HG03159 (cell line): ENCODE measurements around the gene GPR62.
"Not testable (repeated sequence)": the region's sequence is repeated elsewhere in the genome, so short reads cannot be mapped to it uniquely, and the experiment has no call there.

Source experiments
- ATAC-seq: cut with Tn5 transposase; IDR thresholded peaks from one replicate; pipeline ENCODE4 v1.9.1; 2021; ENCODE audit warnings: mild to moderate bottlenecking, moderate library complexity; ENCODE audit not compliant: unreplicated experiment

The GPR62 gene

DNA sequence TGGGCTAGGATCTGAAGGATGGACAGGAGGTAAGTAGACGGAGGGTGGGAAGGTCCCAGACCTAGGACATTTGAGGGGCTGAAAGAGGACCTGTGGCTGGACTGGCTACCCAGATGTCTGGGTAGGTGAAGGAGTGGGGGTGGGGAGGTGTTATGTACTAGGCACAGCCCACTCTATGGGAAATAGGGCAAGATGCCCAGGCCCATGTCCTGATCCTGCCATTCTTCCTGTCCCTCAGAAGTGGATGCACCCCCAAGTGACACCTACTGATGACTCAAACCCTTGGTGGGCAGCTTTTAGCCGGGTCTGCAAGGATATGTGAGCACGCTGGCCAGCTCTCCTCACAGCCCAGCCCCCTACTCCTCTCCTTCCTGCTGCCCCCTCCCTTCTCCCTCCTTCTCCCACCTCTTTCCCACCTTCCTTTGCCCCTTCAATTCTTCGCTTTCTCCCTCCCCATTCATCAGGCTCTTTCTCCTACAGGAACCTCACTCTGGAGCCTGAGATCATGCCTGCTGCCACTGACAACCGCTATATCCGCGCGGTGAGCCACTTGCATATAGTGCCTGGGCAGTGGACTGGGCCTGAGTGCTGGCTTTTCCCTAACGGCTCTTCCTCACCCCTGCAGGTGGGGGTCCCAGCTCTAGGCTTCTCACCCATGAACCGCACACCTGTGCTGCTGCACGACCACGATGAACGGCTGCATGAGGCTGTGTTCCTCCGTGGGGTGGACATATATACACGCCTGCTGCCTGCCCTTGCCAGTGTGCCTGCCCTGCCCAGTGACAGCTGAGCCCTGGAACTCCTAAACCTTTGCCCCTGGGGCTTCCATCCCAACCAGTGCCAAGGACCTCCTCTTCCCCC, 33.3 kb downstream of the GPR62 start:
- no peak for ATAC-seq

- ATAC-seq: not testable (repeated sequence)
Measured at GRCh38 chr3:51990501-51990971, 35.4 kb downstream of the GPR62 start.

GRCh38 chr3:51992017-51992682, 37.0 kb downstream of the GPR62 start:
- ATAC-seq: no peak

DNA sequence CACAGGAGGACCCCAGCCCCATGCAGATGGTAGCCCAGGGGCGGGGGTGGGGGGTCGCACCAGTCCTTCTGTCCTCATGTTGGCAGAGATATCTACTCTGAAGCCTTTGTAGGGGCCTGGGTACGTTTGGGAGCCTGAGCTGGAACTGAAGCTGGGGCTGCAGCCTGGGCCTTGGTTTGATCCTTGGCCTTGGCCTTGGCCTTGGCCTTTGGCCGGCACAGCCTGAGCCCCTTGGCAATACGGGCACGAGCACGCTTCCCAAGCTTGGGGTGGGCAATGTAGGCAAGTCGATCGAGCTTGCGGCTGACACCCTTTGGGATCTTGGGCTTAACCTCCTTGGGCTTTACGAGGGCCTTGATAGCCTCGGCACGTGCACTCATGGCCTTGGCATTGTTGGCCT, 38.5 kb downstream of the GPR62 start:
- not testable (repeated sequence) for ATAC-seq

- no peak for ATAC-seq
Measured at GRCh38 chr3:51994530-51994929, 39.3 kb downstream of the GPR62 start.

- peak; percentile 82 for ATAC-seq
Measured at GRCh38 chr3:51995346-51996163, 40.4 kb downstream of the GPR62 start, which contains the start of gene RPL29. Gene RPL29 (minus strand): TSS chr3:51995895. CDS start chr3:51995461, 434 bp downstream.

GRCh38 chr3:51997172-51997571, 42.0 kb downstream of the GPR62 start:
- no peak for ATAC-seq

- no peak for ATAC-seq
Measured at GRCh38 chr3:51997935-51998596, 42.9 kb downstream of the GPR62 start.

GRCh38 chr3:51998774-51999173, 43.6 kb downstream of the GPR62 start:
- no peak for ATAC-seq

GRCh38 chr3:51999846-52000245, 44.7 kb downstream of the GPR62 start:
- ATAC-seq: no peak

- peak; percentile 74 for ATAC-seq
Measured at GRCh38 chr3:52001443-52001974, 46.3 kb downstream of the GPR62 start.

GRCh38 chr3:52002748-52003147, 47.6 kb downstream of the GPR62 start:
- ATAC-seq: no peak

GRCh38 chr3:52004163-52004787, 49.1 kb downstream of the GPR62 start:
- no peak for ATAC-seq

DNA sequence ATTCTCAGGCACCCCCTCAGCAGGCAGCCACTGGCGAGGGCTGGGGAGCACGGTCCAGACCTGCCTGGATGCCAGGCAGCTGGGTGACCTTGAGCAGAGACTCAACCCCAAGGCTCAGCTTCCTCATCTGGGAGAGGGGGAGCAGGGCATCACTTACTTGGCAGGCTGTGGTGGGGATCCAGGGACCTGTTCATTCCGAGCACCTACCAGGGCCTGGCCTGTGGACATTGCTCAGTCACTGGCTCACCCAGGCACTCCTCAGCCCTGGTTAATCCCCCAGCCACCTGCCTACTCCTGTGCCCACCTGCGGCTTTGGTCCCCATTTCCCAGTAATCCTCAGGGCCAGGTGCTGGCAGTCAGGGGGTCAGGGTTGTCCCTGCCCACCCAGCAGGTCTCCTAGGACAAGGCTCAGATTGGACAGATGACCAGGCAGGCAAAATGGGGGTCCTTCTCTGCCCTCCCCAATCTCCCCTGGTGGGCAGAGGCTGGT, 49.8 kb downstream of the GPR62 start:
- no peak for ATAC-seq

GRCh38 chr3:52005571-52005986, 50.4 kb downstream of the GPR62 start:
- no peak for ATAC-seq

GRCh38 chr3:52006017-52006819, 51.0 kb downstream of the GPR62 start:
- no peak for ATAC-seq

DNA sequence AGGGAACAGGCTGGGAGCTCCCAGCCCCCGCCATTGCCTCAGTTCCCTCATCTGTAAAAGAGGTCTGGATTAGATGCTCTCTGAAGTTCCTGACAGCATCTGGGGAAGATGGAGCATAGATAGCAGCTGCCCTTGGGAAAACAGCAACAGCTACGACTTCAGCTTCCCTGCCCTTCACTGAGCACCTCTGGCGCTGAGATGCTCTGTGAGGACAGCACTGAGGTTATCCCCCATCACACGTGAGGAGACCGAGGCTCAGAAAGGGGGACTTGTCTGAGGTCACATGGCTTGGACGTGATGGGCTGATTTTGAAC, 51.6 kb downstream of the GPR62 start:
- ATAC-seq: no peak
